NCI-H526 treated with DMSO at 0.1 percent for 48 hours (cell line): ENCODE measurements around the gene LIMS2.

Source experiments
- DNase-seq: peaks from one replicate; lab custom pipeline; 2025; lab: John Stamatoyannopoulos, UW

LIMS2 gene

DNA sequence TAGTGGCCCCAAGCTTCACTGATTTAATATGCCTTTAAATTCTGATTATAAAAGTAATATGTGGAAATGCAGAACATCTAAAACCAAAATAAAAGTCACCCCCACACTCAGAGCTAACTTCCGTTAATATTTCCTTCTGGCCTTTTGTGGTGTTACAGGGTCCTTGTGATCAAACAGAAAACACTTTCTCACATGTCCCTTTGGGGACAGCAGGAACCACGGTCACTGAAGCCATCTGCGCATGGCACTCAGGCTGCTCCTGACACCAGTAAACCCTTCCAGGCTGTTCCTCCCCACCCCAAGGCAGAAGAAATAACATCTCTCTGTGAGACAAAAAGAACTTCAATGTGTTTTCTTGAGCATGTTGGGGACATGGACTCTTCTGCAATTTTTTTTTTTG lies 54.5 kb downstream of the LIMS2 start:
- DNase-seq = no peak

- no peak for DNase-seq
Observed at GRCh38 chr2:127619877-127620705, 55.2 kb downstream of the LIMS2 start.

GRCh38 chr2:127619203-127619590 lies 56.1 kb downstream of the LIMS2 start:
- DNase-seq = no peak

DNA sequence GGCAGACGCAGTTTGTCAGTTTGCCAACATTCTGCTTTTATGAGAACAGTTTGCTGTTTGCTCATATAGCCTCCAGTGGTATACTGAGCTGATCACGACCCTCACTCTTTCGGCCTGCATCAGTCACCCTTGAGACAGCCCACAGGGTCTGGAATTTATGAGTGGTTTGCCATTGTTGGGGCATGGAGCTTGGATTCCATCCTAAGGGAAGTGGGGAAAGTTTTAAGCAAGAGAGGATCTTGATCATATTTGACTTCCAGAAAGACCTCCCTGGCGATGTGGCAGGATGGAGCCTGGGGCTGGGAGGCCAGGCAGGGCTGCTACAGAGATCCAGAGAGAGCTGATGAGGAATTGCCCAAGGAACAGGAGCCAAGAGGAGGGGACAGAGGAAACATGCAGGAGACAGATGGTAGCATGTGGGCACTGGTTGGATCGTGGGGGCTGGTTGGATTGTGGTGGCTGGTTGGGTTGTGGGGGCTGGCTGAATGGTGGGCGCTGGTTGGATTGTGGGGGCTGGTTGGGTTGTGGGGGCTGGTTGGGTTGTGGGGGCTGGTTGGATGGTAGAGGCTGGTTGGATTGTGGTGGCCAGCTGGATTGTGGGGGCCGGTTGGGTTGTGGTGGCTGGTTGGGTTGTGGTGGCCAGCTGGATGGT lies 56.7 kb downstream of the LIMS2 start:
- DNase-seq = no peak

- DNase-seq = no peak
Observed at GRCh38 chr2:127615511-127616166, 59.7 kb downstream of the LIMS2 start.

GRCh38 chr2:127614731-127615130 lies 60.6 kb downstream of the LIMS2 start:
- no peak for DNase-seq

- no peak for DNase-seq
Observed at GRCh38 chr2:127614246-127614645, 61.1 kb downstream of the LIMS2 start.

DNA sequence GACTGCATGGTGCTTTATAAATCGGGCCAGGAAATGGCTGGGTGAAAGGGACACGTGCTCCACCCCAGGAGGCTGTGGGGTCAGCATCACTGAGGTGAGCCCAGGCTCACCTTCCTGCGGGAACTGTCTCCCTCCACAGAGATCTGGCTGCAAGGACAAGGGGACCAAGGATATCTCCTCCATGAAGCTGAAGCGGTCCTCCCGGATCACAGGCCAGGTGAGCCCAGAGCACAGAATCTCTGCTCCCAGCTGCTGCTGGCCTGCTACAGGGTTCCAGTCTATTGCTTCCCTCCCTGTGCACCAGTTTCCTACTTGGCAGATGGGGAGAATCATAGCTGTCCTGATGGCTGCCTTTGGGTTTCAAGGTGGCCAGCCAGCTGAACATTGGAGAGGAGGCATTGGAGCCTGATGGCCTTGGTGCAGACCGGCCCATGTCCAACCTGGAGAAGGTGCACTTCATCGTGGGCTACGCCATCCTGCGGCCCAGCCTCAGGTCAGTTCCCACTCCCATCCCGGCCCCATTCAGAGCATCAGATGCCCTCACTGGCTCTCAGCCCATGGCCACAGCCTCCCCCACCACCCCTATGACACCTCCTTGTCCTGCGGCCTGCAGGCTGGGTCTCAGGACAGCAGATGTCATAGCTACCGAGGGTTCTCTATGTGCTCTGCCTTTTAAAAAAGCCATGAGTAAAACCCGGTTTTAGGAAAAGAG lies 63.1 kb downstream of the LIMS2 start:
- DNase-seq = no peak

DNA sequence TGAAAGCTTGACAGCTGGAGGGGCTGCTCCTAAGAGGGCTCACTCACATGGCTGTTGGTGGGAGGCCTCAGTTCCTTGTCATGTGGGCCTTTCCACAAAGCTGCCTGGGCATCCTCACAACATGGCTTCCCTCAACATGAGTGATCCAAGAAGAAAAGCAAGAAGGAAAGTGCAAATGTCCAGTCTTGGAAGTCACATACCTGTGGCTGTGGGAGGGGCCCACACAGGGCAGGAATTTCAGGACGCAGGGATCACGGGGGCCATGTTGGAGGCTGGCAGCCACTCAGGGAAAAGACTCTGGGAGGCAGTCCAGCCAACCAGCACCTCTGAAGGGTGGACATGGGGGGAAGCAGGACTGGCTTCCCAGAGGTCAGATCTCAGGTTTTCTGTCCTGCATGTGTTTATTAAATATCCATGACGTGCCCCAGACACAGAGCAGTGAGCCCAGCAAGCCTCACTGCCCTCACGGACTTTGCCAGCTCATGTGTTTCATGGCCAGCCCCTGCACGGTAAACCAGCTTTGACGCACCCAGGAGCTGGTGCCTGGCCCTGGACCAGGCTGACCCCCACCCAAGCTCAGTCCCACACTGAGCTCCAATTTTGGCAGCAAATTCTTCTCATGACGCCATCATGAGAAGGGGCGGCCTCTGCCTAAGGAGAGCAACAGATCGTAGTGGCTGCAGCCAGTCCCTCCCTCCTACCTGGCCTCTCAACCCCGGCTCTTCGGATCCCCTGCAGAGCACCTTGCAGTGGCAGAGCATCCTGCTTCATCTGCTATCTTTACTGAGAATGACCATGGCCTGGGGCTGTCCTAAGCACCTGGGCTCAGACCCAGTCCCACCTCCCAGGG lies 64.0 kb downstream of the LIMS2 start:
- no peak for DNase-seq

DNA sequence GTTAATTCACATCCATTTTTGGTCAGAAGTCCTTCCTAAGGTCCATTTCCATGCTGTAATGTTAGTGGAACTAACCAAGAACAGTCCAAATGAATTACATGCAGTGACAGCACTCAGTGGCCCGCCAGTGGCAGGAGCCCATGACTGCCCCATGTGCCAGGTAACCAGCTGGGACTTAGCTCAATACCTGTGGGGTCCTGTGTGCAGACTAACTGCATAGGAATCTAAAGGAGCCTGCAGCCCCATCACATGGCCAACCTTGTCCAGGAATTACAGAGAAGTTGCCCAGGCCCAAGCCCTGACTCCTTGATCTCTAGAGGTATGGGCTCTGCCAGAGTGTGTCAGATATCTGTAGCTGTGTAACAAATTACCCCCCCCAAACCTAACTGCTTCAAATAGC lies 64.8 kb downstream of the LIMS2 start:
- no peak for DNase-seq

DNA sequence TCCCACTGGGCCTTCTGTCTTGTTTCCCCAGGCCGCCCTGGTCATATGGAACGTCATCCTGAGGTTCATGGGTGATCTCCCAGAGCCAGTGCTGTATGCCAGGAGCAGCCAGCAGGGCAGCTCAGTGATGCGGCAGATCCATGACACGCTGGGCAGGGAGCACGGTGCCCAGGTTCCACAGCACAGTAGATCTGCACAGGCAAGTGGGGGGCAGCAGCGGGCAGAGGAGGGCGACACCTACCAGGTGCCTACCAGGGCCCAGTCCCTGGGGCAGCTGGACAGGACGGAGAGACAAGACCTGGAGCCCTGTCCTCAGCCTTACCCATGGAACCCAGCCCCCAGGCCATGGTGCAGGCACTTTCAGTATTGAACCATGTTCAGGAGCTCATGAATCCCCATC lies 65.5 kb downstream of the LIMS2 start:
- no peak for DNase-seq

DNA sequence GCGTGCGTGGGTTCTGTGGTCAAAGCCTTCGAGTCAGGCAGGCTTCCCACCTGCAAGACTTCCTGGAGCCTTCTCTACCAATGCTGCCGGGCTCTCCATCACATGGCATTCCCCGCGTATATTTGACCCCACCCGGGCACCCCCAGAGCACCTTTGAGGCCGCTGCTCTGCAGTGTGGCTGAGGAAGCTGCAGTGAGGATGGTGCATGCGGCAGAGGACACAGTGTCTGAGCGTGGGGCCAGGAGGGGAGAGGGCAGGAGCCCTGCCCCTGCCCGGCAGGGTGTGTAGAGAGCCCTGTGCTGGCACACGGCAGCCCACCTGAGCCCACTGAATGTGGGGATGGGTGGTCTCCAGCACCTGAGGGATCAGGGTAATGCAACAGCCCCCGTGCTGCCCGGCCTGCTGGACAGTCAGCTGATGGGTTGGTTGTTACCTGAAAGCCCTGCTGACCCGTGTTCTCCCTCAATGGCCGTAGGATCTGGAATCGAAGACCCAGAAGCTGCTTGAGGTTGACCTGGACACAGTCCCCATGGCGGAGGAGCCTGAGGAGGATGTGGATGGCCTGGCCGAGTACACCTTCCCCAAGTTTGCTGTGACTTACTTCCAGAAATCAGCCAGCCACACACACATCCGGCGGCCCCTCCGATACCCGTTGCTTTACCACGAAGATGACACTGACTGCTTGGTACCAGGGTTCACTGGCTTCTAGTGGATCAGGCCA lies 66.1 kb downstream of the LIMS2 start:
- DNase-seq = no peak

DNA sequence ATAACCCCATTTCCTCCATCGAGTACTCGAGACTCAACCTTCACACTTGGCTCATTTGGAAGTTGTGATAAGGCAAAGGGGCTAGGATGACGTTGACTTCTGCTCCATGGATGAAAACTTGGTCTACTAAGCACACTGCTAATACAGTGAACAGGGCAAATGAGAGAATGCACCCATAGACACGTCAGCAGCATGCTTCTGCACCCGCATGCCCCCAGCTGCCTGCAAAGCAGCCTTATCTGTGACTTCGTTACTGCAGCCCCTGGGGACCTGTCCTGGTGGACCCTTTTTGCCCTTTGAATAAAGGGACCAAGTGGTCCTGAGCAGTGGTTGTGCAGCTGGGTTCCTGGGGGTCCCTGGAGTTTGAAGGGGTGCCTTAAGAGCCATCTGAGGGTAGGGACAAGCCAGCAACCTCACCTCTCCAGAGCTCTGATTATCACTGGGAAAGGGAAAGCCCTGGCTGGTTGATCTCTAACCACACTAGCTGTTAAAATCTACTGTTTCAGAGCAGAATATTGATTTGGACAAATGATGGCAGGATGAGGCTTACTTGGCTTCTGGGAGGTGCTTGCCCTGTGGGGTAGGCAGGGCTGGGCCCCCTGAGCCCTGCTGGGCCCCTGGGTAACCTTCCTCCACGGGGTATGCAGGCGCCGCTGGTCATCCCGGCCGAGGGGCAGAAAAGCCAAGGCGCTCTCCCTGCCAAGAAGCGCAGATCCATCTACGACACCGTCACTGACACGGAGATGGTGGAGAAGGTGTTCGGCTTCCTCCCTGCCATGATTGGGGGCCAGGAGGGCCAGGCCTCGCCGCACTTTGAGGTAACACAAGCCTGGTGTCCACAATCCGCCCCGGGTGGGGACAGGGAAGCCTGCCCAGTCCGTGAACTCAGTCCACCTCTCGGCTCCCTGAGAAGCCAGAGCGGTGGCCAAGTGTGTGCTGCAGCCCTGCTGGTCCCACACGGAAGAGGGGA lies 67.0 kb downstream of the LIMS2 start:
- DNase-seq = no peak

GRCh38 chr2:127607399-127607908 lies 67.9 kb downstream of the LIMS2 start:
- no peak for DNase-seq

GRCh38 chr2:127606625-127607398 lies 68.5 kb downstream of the LIMS2 start:
- no peak for DNase-seq

DNA sequence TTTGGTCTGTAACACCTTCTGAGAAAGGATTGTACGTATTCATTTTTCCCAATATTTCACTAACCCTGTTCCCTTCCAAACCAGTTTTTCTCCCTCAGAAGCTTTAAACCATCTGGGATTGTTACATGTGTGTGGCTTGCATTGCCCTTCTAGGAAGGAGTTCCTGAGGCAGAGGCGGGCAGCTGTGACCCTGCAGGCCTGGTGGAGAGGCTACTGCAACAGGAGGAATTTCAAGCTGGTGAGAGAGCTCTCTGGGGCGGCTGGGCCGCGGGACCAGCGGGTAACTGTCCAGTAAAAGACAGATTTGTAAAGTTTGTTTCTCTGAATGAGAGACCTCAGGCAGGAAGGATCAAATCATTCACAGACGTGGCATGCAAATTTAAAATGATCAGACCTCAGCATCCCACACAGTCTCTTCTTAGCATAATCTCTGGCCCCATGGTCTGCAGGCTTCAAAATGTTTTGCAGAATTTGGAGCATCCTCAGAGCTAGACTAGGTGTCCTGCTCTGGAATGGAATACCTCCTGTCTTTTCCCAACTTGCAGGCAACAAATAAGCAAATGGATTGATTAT lies 69.6 kb downstream of the LIMS2 start:
- no peak for DNase-seq

DNA sequence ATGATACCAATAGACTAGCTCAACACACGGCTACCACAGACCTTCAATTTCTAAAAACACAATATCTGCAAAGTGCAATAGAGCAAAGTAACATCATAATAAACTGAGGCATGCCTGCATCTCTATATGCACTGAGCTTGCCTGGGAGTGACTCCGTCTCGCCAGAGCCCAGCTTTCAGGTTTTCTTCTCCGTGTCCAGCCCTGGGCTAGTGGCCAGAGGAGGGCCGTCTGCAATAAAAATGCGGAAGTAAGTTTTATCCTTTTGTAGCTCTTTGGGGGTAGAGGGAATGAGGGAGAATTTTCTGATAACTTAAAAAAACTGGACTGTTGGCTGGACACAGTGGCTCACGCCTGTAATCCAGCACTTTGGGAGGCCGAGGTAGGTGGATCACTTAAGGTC lies 70.3 kb downstream of the LIMS2 start:
- DNase-seq = no peak

DNA sequence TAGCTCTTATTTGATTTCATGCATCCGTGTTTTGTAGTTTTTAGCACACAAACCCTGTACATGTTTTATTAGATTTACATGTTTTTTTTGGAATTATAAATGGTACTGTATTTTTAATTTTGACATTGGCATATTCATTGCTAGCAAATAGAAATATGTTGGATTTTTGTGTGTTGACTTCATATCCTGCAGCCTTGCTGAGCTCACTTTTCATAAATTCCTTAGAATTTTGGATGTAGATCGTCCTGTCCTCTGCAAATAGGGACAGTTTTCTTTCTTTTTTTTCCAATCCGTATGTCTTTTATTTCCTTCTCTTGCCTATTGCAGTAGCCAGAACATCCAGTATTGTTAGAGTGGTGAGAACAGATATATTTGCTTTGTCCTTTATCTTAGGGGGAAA lies 76.1 kb downstream of the LIMS2 start:
- no peak for DNase-seq
